GM19099 (cell line): ENCODE data around the gene GK.

Source experiments
- POLR2A ChIP-seq: IDR thresholded peaks from 3 replicates; pipeline ENCODE4 v1.6.1; 2011; ENCODE audit warnings: low read depth; ENCODE audit not compliant: insufficient read length; ENCODE audit errors: extremely low read depth

Gene GK

DNA sequence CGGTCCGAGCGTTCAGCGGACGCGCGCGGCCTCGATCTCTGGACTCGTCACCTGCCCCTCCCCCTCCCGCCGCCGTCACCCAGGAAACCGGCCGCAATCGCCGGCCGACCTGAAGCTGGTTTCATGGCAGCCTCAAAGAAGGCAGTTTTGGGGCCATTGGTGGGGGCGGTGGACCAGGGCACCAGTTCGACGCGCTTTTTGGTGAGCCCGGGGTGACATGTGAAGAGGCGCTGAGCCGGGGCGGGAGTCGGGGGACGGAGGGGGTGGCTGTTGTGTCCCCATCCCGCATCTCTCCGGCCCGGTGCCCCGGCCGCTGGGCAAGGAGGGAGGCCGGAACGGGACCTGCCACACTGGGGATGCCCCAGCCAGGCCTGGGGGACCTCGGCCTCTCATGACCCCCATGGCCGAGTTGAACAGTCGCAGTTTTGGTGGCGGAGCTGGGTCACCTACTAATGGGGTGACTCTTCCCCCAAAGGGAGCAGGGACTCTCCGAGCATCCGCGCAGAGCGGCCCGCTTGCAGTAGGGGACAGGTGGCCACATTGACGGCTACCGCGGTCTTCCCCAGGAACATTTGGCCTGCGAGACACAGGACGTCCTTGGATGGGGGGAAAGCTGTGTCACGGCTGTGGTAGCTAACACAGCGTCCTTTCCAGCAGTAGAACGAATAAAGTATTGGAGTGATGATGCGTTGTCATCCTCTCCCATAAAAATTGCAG lies at the start of gene GK:
Gene GK, plus strand, starts transcription at position 9 of the 717 bp plus-strand sequence. Its CDS starts 115 bp downstream, at position 124.
- TF ChIP-seq POLR2A, result no peak

DNA sequence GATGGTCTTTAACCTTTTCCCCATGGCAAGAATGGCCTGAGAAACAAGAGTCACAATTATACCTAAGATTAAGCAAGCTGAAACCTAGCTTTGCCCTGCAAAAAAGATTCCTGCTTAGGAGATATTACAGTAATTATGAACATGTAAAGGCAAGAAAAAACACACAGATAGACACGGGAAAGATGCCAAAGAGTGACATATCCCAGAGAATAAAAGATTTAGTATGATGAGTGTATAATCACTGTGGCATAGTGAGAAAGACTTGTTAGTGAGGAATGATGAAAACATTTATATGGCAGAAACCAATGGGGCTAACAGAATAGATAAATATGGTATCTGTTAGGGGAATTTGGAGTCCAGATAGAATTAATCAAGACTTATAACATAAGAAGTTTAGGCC lies 46.1 kb upstream of the GK start:
- TF ChIP-seq POLR2A, result no peak

DNA sequence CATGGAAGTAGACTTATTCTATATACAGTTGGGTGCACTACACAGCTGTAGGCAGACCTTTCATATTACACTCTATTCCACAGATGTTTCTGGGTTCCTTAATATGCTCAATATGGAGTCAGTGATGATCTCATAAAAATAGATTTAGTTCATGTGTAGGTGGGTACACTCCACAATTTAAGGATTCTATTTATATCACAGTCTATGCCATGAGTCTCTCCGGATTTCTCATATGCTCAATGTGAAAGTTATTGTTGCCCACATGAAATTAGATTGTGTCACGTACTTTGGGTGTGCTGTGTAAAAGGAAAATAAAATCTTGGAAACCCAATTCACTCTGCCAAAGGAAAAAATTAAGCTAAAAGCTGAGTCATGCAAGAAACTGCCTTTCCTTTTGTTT lies 43.2 kb upstream of the GK start:
- no peak for TF ChIP-seq POLR2A

DNA sequence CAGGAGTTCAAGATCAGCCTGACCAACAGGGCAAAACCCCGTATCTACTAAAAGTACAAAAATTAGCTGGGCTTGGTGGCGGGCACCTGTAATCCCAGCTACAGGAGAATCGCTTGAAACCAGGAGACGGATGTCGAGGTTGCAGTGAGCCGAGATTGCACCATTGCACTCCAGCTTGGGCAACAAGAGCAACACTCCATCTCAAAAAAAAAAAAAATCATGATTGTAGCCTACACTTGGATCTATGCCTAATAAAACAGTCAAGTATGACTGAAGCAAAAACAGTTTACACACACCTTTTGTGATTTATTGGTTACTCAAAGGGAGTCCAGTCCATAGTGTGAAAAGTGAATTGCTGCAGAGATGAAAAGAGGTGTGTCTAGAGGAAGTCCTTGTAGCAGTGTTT lies 41.0 kb upstream of the GK start:
- TF ChIP-seq POLR2A, result no peak

DNA sequence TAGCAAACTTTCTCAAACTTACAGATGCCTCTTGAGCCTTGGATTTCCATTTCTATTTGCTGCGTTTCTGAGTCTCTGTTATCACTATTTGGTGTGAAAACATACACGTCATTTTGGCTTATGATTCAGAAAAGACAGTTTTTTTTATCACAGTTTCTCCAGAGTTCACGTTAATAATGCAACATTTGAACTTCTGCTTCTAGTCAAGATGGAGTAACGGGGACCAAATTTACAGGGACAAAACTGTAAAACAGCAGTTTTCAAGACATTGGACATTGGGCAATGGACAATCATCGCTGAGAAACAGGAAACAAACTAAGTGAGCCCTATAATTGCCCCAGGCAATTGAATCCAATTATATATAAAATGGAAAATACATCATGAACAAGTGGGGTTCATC lies 39.5 kb upstream of the GK start:
- TF ChIP-seq POLR2A, result no peak

DNA sequence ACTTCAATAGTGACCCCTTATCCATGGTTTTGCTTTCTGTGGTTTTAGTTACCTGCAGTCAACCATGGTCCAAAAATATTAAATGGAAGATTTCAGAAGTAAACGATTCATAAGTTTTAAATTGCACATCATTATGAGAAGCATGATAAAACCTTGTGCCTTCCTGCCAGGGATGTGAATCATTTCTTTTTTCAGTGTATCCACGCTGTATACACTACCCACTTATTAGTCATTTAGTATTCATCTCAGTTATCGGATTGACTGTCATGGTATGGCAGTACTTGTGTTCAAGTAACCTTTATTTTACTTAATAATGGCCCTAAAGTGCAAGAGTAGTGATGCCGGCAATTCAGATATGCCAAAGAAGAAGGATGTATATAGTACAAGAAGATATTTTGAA lies 38.0 kb upstream of the GK start:
- no peak for TF ChIP-seq POLR2A

DNA sequence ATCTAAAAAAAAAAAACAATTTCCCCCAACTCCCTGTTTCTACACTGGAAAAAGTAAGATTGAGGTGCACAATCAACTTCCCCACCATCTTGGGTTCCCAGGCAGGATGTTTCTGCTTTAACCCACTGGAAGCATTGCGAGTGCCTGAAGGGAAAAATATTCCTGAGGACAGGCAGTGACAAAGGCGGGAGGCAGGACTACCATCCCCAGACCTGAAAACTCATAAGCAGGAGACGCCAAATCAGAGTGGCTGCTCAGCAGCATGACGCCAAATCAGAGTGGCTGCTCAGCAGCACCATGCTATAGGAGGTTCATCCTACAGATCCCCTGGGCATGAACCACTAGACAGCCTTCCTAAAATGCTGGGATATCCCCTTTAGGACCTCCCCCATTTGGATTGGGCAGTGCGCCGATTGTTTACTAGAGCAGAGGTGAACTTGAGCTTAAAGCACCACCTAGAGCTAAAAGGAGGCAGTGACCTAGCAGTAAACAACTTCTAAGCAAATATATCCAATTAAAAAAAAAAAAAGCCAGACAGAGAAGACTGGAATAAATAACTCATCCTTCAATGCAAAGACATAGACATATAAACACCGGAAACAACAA lies 35.0 kb upstream of the GK start:
- no peak for TF ChIP-seq POLR2A

DNA sequence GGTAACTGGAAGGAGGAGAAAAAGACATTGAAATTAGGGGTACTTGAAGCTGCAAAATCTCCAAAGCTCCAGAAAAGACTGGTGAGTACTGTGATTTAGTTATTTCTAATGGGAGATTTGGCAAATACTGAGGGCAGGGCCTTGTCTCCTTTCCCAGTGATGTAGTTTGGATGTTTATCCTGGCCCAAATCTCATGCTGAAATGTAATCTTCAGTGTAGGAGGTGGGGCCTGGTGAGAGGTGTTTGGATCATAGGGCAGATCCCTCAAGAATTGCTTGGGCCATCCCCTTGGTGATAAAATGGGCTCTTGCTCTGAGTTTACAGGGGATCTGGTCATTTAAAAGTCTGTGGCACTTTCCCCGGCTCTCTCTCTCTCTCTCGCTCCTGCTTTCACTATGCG lies 33.1 kb upstream of the GK start:
- TF ChIP-seq POLR2A, result no peak

DNA sequence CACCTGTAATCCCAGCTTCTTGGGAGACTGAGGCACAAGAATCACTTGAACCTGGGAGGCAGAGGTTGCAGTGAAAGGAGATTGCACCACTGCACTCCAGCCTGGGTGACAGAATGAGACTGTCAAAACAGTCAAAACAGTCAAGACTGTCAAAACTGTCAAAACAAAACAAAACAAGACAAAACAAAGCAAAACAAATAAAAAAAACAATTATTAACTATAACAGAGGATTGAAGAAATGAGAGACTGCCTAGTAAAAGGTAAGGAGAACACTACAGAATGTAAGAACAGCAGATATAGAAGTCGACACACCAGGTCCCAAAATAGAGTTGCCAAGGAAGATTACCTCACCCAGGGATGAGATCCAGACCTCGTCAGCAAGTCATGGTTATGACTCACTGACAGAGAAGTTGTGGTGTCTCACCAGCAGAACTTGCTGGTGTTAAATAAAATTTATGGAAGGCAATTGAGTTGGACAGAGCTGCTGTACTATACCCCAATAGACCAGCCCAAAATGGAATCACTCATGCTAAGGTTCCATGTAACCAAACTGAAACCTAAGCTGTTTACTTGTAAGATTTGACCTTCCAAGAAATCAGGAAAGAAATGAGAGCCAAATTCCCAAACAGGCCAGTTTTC lies 32.1 kb upstream of the GK start:
- TF ChIP-seq POLR2A, result no peak

DNA sequence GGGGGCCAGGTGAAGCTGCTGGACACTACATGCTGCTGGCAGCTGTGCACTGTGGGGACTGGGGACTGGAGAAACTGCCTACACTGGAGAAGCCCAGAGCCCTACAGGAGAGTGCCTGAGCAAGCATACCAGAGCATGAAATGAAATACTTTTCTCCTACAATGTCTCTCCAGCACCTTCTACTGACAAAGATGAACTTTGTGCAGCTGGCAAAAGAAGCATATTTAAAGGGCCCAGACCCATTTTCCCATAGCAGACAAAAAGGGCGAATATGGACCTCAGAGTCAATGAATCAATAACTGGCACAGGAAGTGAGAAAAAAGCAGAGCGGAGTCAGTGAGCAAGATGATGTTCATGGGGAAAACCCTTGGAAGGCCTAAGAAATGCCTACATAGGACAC lies 30.9 kb upstream of the GK start:
- no peak for TF ChIP-seq POLR2A

DNA sequence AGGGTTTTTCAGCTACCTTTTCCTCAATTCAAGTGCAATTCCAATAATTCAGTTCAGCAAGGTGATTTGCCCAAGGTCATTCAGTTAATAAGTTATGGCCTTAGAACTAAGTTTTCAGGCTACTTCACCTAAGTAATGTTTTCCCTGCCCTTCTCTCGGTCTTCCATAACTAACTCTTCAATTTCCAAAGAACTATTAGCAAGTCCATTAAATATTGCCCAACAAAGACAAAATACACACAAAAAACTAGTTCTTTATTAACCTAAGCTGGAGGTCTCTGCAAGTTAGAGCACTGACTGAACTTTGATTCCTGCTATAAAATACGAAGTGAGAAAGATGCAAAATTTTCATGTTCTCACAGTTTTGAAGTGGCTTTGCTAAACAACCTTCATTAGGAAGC lies 26.8 kb upstream of the GK start:
- TF ChIP-seq POLR2A, result no peak

DNA sequence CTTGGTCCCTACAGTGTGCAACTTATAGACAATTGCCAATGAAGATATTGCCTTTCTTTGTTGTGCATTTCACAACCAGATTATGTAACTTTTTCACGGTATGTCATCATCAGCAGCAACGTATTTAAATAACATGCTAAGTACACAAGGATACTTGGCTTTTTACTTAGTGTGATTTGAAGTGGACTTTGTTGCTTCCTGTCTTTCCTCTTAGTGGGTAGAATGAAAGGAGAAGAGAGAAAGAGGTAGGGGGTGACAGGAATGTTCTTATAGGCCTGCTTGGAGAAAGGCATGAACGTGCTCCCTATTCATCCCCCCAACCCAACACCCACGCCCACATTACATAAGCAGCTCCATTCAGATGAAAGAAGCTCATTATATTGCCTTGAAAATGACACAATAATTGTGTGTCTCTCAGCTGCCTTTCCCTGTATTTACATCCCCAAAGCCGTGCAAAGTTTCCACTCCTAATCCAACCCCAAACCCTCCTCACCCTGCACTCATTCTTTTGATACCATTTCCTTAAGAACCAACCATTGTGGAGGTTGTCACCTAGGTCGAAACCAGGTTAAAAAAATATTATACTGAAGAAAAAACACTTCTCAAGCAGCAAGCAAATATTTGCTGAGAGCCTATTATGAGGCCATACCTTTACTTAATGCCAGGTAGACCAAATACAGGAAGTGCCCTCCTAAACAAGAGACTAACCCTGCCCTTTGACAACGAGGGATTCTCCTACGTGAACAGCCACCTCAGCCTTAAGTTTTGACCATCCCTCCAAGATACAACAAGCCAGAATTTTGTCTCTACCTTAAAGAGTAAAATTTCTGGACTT lies 25.2 kb upstream of the GK start:
- no peak for TF ChIP-seq POLR2A

DNA sequence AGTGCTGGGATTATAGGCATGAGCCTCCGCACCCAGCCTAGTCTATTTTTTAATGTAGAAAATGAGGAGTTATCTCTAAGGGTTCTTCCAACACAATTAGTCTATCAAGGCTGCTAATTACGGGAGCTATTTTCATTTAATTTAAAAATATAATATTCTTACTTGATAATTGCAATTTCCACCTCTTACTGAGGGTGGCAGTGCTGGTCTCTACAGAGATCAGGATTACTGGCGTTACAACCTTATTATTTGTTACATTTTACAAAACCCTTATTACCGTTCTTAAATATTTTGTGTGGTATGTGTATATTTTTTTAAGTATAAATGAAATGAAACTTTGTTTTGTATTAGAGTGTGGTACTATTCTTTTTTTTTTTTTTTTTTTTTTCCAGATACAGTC lies 17.6 kb upstream of the GK start:
- no peak for TF ChIP-seq POLR2A

DNA sequence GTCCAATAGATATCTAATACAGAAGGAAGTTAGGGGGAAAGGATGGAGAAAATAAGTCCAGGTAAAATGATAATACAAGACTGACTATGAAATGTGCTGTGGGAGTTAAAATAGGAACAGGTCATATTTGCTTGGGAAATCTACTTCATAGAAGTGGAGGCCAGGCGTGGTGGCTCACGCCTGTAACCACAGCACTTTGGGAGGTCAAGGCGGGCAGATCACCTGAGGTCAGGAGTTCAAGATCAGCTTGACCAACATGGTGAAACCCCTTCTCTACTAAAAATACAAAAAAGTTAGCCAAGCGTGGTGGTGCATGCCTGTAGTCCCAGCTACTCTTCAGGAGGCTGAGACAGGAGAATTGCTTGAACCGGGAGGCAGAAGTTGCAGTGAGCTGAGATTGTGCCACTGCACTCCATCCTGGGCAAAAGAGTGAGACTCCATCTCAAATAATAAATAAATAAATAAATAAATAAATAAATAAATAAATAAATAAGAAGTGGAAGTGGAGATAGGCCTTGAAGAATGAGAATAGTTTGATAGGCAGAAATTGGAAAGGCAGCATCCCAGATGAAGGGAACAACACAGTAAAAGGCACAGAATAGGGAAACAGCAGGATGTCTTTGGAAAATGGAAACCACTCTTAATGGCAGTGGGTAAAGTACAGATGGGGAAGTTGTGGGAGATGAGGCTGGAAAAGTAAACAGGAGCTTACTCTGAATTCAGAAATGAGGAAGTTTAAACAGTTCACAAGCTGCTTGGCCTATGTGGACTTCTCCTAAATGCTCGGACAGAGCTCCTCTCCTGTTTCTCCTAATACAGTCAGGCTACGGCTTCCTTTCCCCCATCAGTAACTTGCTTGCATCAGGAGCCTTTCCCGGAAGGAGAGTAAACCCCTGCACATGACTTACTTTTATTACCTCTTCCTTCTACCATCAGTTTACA lies 15.1 kb upstream of the GK start:
- TF ChIP-seq POLR2A, result no peak
